Ishikawa (cell line): Measurements from ENCODE around the gene BTBD9.

Experiments
- CEBPB ChIP-seq: IDR thresholded peaks from 2 replicates; pipeline ENCODE4 v1.6.1; 2012
- CREB1 ChIP-seq: IDR thresholded peaks from 2 replicates; pipeline ENCODE4 v1.6.1; 2012; ENCODE audit warnings: low read depth
- EGR1 ChIP-seq: IDR thresholded peaks from 2 replicates; pipeline ENCODE4 v1.6.1; 2012
- EP300 ChIP-seq: IDR thresholded peaks from 2 replicates; pipeline ENCODE4 v1.6.1; 2012; ENCODE audit warnings: borderline replicate concordance
- FOXM1 ChIP-seq: IDR thresholded peaks from 2 replicates; pipeline ENCODE4 v1.6.1; 2012; ENCODE audit warnings: low read depth, borderline replicate concordance
- NFIC ChIP-seq: IDR thresholded peaks from 2 replicates; pipeline ENCODE4 v1.6.1; 2012
- RAD21 ChIP-seq: IDR thresholded peaks from 2 replicates; pipeline ENCODE4 v1.6.1; 2012; ENCODE audit warnings: low read depth
- TAF1 ChIP-seq: IDR thresholded peaks from 2 replicates; pipeline ENCODE4 v1.6.1; 2012; ENCODE audit warnings: low read depth, mild to moderate bottlenecking
- TCF12 ChIP-seq: IDR thresholded peaks from 2 replicates; pipeline ENCODE4 v1.6.1; 2012; ENCODE audit warnings: low read depth
- TEAD4 ChIP-seq: IDR thresholded peaks from 2 replicates; pipeline ENCODE4 v1.6.1; 2012
- USF1 ChIP-seq: IDR thresholded peaks from 2 replicates; pipeline ENCODE4 v1.6.1; 2012
- YY1 ChIP-seq: IDR thresholded peaks from 2 replicates; pipeline ENCODE4 v1.6.1; 2012; ENCODE audit warnings: low read depth
- ZBTB7A ChIP-seq: IDR thresholded peaks from 2 replicates; pipeline ENCODE4 v1.6.1; 2012; ENCODE audit warnings: low read depth
- TF ChIP-seq, protein P1 (sequence below): IDR thresholded peaks from 2 replicates; pipeline ENCODE4 v1.6.1; 2012
- TF ChIP-seq, protein P2 (sequence below): IDR thresholded peaks from 2 replicates; pipeline ENCODE4 v1.6.1; 2012; ENCODE audit warnings: low read depth, mild to moderate bottlenecking

Gene BTBD9

GRCh38 chr6:38175786-38176185 lies 463.9 kb downstream of the BTBD9 start:
- TF ChIP-seq EGR1 (no peak), TAF1 (no peak), EP300 (no peak), YY1 (no peak), NFIC (no peak), ZBTB7A (no peak), RAD21 (no peak), USF1 (no peak), CREB1 (no peak), TEAD4 (no peak), TCF12 (no peak), FOXM1 (no peak), CEBPB (no peak)
- TF ChIP-seq, protein P1, sequence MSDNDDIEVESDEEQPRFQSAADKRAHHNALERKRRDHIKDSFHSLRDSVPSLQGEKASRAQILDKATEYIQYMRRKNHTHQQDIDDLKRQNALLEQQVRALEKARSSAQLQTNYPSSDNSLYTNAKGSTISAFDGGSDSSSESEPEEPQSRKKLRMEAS = no peak
- TF ChIP-seq, protein P2, sequence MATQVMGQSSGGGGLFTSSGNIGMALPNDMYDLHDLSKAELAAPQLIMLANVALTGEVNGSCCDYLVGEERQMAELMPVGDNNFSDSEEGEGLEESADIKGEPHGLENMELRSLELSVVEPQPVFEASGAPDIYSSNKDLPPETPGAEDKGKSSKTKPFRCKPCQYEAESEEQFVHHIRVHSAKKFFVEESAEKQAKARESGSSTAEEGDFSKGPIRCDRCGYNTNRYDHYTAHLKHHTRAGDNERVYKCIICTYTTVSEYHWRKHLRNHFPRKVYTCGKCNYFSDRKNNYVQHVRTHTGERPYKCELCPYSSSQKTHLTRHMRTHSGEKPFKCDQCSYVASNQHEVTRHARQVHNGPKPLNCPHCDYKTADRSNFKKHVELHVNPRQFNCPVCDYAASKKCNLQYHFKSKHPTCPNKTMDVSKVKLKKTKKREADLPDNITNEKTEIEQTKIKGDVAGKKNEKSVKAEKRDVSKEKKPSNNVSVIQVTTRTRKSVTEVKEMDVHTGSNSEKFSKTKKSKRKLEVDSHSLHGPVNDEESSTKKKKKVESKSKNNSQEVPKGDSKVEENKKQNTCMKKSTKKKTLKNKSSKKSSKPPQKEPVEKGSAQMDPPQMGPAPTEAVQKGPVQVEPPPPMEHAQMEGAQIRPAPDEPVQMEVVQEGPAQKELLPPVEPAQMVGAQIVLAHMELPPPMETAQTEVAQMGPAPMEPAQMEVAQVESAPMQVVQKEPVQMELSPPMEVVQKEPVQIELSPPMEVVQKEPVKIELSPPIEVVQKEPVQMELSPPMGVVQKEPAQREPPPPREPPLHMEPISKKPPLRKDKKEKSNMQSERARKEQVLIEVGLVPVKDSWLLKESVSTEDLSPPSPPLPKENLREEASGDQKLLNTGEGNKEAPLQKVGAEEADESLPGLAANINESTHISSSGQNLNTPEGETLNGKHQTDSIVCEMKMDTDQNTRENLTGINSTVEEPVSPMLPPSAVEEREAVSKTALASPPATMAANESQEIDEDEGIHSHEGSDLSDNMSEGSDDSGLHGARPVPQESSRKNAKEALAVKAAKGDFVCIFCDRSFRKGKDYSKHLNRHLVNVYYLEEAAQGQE = no peak

DNA sequence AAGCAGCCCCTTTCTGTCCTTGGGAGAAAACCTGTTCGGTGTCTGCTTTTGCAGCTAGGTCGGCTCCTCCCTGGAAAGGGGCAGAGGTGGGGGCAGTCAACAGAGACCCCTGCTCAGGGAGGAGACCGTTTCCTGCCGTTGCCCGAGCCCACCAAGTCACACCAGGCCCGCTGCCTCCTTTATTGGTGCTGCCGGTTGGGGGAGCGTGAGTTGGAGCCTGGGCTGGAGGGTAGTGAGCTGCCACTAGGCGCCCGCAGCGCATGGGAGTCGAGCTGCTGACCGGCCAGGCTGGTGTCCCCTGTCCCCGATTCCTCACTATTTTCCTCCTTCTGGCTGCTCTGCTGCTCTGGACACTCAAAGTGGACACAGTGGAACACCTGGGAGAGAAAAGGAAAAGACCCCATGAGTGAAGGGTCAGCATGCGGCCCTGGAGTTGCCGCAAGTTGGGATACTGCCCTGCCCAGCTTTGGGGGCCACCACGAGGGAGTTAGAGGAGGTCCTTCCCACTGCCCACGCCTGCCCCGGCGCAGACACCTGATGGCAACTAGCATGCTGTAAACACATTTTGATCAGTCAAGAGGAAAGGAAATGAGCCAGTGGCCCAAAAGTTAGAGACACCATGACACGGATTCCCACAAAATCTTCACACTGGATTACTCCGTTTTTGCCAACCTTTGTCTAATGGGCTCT lies 464.8 kb downstream of the BTBD9 start:
- TF ChIP-seq YY1 (no peak), NFIC (no peak), ZBTB7A (no peak), FOXM1 (no peak), TEAD4 (no peak), RAD21 (no peak), CREB1 (no peak), TCF12 (no peak), EGR1 (no peak), TAF1 (no peak), EP300 (no peak), CEBPB (no peak), USF1 (no peak)
- TF ChIP-seq, protein P2 = no peak
- TF ChIP-seq, protein P1 = no peak

GRCh38 chr6:38174315-38174714 lies 465.4 kb downstream of the BTBD9 start:
- TF ChIP-seq TAF1 = no peak
- TF ChIP-seq, protein P1 = no peak
- TF ChIP-seq NFIC = no peak
- TF ChIP-seq CEBPB = no peak
- no peak for TF ChIP-seq TCF12
- no peak for TF ChIP-seq CREB1
- TF ChIP-seq TEAD4 = no peak
- TF ChIP-seq, protein P2 = no peak
- TF ChIP-seq USF1 = no peak
- TF ChIP-seq YY1 = no peak
- TF ChIP-seq FOXM1 = no peak

DNA sequence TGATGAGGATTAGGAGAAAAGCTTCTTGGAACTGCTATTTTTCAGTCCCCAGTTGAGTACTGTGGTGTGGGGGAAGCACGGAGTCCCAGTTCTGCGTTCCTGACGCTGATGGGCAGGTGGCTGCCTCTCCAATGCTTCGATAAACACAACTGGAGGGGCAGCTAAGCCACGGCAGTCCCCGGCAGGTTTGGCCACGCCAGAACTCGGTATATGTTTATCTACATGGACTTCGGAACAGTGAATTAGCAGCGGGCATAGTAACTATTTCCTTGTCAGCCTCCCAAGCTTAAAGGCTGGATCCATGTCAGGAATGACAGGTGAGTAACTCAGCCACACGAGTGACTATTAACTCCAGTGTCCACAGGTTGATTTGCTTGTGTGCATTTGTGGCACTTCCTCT lies 465.8 kb downstream of the BTBD9 start:
- TF ChIP-seq EGR1 (no peak), USF1 (no peak), YY1 (no peak), NFIC (no peak), TEAD4 (no peak), ZBTB7A (no peak), TCF12 (no peak), FOXM1 (no peak), CREB1 (no peak), TAF1 (no peak), CEBPB (no peak), EP300 (no peak), RAD21 (no peak)
- TF ChIP-seq, protein P1 = no peak
